ENCODE data around the gene TMEM242. TPM values are rescaled to one million over a fixed set of nuclear protein-coding genes. Genes with fewer than 3 reads are reported as not detected.

The TMEM242 gene
- total and polyA plus RNA-seq, 2 of the 4 experiments (the other 2 are of a cell fraction) = 2.3 to 4.6 TPM

DNA sequence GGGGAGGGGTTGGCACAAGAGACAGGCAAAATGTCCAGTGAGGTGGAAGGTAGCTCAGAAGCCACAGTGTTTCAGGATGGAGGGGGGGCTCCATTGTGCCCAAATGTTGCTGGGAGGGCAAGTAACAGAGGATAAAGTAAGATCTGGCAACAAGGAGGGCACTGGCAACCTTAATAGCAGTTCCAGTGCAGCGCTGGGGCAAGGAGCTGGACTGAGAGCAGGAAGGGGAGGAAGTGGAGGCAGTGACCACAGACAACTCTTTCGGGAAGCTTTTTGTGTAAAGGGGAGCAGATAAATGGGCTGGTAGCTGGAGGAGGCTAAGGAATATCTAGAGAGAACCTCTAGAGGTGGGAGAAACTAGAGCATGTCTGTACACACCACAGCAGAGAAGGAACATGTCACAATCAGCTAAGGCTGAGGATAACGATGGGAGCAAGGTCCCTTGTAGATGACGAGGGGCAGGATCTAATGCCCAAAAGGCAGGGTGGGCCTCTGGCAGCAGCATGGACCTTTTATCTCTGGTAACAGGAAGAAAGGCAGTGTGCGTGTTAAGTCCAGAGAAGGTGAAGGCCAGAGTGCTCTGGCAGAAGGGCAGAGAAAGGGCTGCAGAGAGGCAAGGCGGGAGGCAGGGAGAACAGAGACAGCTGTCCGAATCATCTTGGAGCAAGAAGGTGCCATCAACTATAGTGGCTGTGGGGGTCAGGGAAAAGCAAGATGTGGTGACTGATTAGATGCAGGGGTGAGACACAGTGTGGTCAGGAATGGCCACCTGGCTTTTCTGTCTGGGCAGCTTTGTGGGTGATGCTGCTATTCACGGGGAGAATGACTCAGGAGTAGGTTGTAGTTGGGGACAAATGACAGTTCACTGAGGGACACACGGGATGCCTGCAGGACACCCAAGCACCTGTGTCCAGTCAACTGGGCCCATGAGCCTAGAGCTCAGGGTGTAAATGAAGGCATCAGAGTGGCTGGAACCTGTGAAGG is 17.4 kb downstream of the TMEM242 start:
- H3K4me2 ChIP-seq (ENCODE audit: low read depth, low read length) = no peak overlapping the region
- H2BK120ac ChIP-seq (ENCODE audit: low read depth, low read length) = 0 out of 2 replicates have a peak overlapping the region, but pooled peaks have one; percentile 5
- H3K27ac ChIP-seq (ENCODE audit: insufficient read depth, low read length) = no peak overlapping the region
- POLR2A ChIA-PET (ENCODE audit: unreplicated experiment) = no interaction called here
- no peak overlapping the region for H3K9ac ChIP-seq (ENCODE audit: low read depth, low read length)
- H3K4me3 ChIP-seq (ENCODE audit: insufficient read depth, low read depth, low read length) = no peak overlapping the region
- H4K5ac ChIP-seq (ENCODE audit: low read depth, low read length) = no peak overlapping the region
- no peak overlapping the region for H4K8ac ChIP-seq (ENCODE audit: low read depth in 2 of 2, low read length in 2 of 2)
- DNase-seq = no peak
- intact Hi-C loops (cut with micrococcal nuclease) = no loop called here
- H3K27me3 ChIP-seq (ENCODE audit: control insufficient read depth, insufficient read depth, low read length) = no peaks in the 10 kb centered on the region
- no TSS peak for BruUV-seq (replicated peaks)
- dilution Hi-C loops (cut with HindIII; ENCODE audit: low sequenced_read_pairs, unreplicated experiment) = no loop called here
- H3K36me3 ChIP-seq (ENCODE audit: control insufficient read depth, insufficient read depth, low read length) = peaks cover 5% of the 10 kb centered on the region
- H3K18ac ChIP-seq (ENCODE audit: low read depth, low read length) = no peak overlapping the region
- H2BK15ac ChIP-seq (ENCODE audit: low read depth, low read length) = no peak overlapping the region
- WGBS, 2 experiments (ENCODE audit: extremely low coverage in 2 of 2, insufficient read length in 1 of 2) = 87% methylated on average over 7 of the region's 9 CpGs; no CpG with 5 or more reads in 1 of the 2 experiments
- CTCF ChIA-PET = no interaction called here
- no peak overlapping the region for H3K56ac ChIP-seq (ENCODE audit: extremely low read depth, insufficient read depth, low read length)
- H3K14ac ChIP-seq (replicated peaks; ENCODE audit: low read depth, low read length) = no peak overlapping the region
- peaks cover 22% of the 10 kb centered on the region for H3K9me1 ChIP-seq (ENCODE audit: insufficient read depth, low read length)
- H4K91ac ChIP-seq (ENCODE audit: insufficient read depth, low read depth, low read length) = no peak overlapping the region
- TF ChIP-seq FOS (IDR thresholded peaks at IDR 0.05; ENCODE audit: low read depth, low read length) (no peak), POLR2A (IDR thresholded peaks at IDR 0.05; ENCODE audit: low read depth, low read length) (no peak), RFX5 (IDR thresholded peaks at IDR 0.05; ENCODE audit: low read depth, low read length) (no peak), ELK1 (IDR thresholded peaks at IDR 0.05; ENCODE audit: borderline replicate concordance, low read depth, low read length) (no peak)
- TF ChIP-seq, protein P1, sequence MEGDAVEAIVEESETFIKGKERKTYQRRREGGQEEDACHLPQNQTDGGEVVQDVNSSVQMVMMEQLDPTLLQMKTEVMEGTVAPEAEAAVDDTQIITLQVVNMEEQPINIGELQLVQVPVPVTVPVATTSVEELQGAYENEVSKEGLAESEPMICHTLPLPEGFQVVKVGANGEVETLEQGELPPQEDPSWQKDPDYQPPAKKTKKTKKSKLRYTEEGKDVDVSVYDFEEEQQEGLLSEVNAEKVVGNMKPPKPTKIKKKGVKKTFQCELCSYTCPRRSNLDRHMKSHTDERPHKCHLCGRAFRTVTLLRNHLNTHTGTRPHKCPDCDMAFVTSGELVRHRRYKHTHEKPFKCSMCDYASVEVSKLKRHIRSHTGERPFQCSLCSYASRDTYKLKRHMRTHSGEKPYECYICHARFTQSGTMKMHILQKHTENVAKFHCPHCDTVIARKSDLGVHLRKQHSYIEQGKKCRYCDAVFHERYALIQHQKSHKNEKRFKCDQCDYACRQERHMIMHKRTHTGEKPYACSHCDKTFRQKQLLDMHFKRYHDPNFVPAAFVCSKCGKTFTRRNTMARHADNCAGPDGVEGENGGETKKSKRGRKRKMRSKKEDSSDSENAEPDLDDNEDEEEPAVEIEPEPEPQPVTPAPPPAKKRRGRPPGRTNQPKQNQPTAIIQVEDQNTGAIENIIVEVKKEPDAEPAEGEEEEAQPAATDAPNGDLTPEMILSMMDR (conservative IDR thresholded peaks at IDR 0.05; ENCODE audit: low read depth, low read length) = no peak
- no peak overlapping the region for H2AK9ac ChIP-seq (replicated peaks; ENCODE audit: low read depth, low read length, poor library complexity)
- no peak overlapping the region for H3K4ac ChIP-seq (ENCODE audit: low read depth, low read length)
- no peak overlapping the region for H2BK20ac ChIP-seq (ENCODE audit: low read depth, low read length)
- no peaks in the 10 kb centered on the region for H3K9me3 ChIP-seq (ENCODE audit: control insufficient read depth, insufficient read depth, low read length)
- in situ Hi-C loops (cut with MboI; ENCODE audit: low sequenced_read_pairs) = loop anchor here (25.0 kb wide), 1 partner anchor 581 kb away; no protein-coding TSS in a partner anchor
- H2AFZ ChIP-seq (replicated peaks; ENCODE audit: low read length, poor library complexity) = no peak overlapping the region
- peaks cover 12% of the 10 kb centered on the region for H3K4me1 ChIP-seq (ENCODE audit: control insufficient read depth, insufficient read depth, low read length)
- H2AK5ac ChIP-seq (ENCODE audit: low read depth, low read length) = peak overlapping the region; percentile 20; the same call in 1 of the 2 replicates
- ATAC-seq (ENCODE audit: low read depth) = no peak
- H4K20me1 ChIP-seq (ENCODE audit: insufficient read depth, low read length) = peaks cover 3% of the 10 kb centered on the region
- H3K23ac ChIP-seq (ENCODE audit: low read depth, low read length) = no peak overlapping the region
- no peak overlapping the region for H2BK5ac ChIP-seq (ENCODE audit: low read depth, low read length, poor library complexity, severe bottlenecking)
- H3K79me1 ChIP-seq (ENCODE audit: low read depth in 1 of 2, low read length in 2 of 2) = peaks cover 17 to 32% of the 10 kb centered on the region in 2 experiments
